EL (cell line): ENCODE results near the gene ATG2A.

ENCODE experiments used
- DNase-seq: peaks from one replicate; pipeline ENCODE4 v3.0.0-alpha.2; 2016

Gene ATG2A

GRCh38 chr11:64867748-64868462 lies 49.1 kb downstream of the ATG2A start:
- DNase-seq, result no peak

DNA sequence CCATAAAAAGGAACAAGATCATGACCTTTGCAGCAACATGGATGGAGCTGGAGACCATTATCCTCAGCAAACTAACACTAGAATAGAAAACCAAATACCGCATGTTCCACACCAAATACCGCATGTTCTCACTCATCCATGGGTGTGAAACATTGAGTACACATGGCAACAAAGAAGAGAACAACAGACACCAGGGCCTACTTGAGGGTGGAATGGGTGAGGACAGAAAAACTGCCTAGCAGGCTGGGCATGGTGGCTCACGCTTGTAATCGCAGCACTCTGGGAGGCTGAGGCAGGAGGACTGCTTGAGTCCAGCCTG lies 50.9 kb downstream of the ATG2A start:
- DNase-seq, result no peak

GRCh38 chr11:64865286-64866172 lies 51.5 kb downstream of the ATG2A start:
- DNase-seq, result peak; percentile 91

DNA sequence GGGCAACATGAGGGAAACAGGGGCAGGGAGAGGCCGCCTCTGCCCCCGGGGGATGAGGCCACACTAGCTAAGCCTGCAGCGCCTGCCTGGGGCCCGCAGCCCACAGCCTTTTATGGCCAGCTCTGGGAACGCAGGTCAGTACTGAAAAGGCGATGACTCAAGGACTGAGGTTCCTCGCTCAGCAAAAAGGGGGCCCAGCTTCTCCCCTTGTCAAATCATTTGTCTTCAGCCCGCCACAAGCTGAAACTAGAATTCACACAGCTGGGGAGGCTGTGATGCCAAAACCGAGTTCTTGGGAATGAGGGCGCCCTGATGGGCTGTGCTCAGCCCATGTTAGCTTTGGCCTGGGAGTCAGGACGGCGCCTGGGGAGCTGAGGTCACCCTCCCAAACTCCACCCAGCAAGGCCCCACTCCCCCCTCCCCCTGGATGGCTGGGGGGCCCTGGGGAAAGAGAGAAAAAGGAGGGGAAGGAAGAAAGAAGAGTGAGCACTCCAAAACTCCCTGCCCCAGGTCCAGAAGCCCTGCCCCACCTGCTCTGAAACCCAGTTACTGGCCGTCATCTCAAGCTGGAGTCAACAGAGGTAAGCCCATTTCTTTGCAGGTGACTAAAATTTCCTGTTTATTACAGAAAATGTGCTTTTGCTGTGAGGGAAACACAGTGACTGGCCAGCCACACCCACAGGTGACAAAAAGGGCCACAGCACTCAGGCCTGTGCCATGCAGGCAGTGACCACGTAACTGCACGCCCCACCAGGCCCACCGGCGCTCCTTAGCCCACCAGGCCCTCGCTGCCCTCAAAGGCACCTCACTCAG lies 52.3 kb downstream of the ATG2A start:
- peak; percentile 97 for DNase-seq

DNA sequence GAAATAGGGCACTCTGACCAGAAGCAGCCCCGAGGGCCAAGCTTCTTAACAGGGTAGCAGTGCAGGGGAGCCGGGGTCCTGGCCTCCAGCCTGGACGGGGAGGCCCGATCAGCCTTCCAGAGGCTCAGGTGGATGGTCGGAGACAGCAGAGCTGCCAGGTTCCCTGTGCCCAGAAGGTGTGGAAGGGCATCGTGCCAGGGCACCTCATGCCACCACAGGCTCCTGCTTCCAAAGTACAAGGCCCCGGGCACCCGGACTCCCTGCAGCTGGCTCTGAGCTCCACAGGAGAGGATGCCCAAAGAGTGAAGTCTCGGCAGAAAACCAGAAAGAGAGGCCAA lies 52.9 kb downstream of the ATG2A start:
- no peak for DNase-seq

DNA sequence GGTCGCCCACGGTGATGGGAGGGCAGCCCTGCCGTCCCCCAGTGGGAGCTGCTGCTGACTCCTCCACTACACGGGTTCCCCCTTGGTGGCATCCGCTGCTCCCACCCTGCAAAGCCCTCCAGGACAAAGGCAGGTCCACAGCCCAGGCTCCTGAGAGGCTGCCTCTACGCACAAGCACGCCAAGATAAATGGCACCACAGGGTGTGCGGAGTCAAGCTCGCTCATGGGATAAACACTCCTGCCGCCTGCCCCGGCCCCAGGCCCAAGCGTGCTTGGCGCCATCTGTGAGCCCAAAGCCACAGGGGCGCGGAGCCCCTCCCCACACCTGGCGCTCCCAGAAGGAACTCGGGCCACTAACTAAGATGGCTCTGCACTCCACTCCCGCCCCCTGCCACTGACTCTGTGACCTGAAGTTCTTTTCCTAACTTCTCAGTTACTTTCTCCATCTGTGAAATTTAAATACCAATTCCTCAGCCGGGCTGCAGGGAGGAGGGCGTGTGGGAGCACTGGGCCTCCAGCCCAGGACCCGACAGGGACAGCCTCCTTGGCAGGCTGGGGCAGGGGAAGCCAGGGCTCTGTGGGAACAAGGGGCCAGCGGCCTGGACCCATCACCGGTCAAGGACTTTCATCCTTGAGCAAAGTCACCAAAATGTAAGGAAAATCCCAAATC lies 53.5 kb downstream of the ATG2A start:
- no peak for DNase-seq

- DNase-seq, result no peak
Measured at GRCh38 chr11:64862987-64863390, 54.0 kb downstream of the ATG2A start.

- DNase-seq, result no peak
Measured at GRCh38 chr11:64861227-64861975, 55.6 kb downstream of the ATG2A start.

DNA sequence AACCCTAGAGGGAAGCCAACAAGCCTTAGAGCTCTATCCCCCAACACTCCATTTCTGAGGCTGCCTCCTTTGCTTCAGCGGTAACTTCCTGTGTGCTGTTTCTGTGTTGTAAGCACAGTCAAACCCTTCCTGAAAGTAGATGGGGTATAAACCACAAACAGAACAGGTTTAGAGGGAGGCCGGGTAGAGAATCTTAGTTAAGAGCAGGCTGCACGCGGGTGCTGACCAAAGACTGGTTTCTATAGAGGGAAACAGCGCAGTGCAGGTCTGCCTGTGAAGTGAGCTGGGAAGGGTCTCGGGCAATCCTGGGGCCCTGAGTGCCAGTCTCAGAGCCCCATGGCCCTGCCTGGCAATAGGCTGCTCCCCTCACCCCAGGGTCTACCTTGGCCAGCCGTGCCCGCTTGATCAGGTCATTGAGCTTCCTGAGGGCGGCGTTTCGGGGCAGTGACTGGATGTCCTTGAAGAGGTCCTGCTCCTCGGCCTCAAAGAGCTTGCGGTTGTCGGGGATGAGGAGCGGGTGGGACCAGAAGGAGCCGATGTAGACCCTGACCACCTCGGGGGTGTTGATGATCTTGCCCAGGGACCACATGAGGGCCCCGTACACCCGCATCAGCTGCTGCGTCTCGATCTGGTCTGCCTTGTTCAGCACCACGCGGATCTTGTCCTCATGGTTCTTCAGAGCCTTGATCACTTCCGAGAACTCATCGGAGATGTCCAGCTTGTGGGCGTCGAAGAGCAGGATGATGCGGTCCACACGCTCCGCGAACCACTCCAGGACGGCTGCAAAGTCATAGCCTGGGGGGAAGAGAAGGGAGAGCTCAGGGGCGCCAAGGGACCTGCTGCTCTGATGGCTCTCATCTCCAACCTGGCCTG lies 57.2 kb downstream of the ATG2A start:
- no peak for DNase-seq

DNA sequence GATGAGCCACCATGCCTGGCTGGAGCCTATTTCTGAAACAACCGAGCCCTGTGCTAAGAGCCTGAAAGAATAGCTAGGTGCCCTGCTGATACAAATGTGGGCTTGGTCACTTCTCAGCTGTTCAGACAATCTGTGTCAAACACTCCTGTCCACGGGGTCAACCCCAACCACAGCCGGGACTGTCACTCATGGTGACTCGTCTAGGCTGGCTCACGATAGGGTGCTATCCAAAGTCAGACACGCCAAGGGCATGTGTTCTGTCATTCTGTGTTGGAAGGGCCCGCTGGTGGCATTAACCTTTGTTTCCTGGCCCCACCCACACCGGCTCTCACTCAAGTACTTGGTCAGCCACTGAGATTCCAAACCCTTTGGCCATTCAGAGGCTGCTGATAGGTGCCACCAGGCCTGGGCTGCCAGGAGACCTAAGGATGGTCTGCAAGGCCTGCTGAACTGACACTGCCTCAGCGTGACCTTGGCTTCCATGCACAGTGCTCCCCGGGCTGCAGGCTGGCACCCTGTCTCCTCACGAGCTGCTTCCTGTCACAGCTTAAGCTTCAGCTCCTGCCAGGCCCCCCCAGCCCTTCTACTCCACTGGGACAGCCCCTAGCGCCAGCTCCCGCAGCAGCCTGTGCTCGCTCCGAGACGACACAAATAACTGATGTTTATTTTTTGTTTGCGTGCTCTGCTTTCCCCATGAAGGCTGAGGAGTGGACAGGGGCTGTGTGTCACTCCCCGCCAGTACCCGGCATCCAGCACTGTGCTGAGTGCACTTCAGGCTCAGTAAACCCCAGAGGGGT lies 58.3 kb downstream of the ATG2A start:
- DNase-seq, result no peak

- DNase-seq, result no peak
Measured at GRCh38 chr11:64857485-64857884, 59.5 kb downstream of the ATG2A start.

DNA sequence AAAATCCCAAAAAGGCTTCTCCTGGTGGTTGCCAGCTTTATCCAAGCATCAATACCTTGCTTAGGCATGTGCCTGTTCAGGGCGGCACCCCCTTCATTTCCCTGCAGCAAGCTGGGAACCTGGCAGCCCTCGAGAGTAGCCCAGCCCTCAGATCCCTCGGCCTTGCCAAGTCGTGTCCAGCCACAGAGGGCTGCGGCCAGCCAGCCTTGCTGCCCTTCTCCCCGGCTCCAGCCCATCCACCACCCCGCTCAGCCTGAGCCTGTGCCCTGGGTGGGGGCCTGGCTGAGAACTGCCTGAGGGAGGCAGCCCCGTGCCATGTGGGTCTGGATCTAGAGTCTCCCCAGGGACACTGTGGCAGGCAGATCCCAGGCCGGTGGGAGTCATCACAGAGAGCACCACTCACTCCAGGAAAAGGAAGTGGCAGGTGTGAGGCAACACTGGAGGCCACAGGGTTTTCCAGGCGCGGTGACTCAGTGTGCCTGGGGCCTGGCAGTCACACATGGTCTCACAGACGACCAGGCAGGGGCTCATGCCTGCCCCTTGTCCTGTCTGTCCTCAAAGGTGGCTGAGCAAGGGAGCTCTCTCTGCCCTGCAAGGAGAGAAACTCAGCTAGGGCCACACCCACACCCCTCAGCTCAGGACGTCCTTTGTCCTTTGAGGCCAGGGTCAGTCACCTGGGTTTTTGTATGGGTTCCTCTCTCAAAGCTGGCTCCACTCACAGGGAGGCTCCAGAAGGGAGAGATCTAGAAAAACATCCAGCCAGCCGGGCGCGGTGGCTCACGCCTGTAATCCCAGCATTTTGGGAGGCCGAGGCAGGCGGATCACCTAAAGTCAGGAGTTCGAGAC lies 60.4 kb downstream of the ATG2A start:
- peak; percentile 94 for DNase-seq

- DNase-seq, result no peak
Measured at GRCh38 chr11:64855596-64856304, 61.3 kb downstream of the ATG2A start.

DNA sequence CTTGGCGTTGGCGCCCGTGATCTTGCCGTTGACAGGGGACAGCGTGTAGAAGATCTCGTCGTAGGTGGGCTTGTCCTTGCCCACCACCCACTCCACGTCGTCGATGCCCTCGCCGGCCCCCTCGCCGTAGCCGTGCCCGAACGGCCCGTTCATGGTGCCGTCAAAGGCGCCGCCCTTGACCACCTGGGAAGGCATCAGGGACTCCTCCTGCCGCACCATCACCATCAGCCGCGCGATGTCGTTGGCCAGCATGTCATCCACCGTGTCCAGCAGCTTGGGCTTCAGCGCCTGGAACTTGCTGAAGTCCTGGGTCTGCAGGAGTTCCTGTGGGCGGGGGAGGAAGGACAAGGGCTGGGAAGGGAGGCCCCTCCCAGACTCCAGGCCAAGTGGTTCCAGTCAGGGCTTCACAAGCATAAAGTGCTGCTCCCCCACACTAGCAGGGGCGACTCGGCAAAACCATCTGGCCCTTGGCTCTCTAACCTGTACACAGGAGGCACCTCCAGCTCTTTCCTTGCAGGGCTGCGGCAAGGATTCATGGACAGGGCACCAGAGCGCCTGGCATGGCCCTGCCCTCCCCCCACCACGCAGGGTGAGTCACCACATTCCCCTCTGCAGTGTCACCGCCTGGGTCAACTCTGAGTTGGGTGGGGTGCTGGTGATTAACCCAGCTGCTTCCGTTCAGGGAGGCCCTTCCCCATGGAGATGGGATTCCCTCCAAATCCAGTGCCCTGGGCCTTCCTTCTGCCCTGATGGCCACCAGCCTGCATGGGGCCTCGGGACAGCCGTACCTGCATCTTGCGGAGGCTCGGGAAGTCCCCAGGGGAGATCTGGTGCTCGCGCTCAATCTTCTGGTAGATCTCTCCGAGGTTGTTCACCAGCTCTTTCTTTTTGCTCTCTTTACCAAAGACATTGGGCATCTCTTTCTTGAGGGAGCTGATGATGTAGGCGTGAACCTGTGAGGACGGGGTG lies 62.2 kb downstream of the ATG2A start:
- DNase-seq, result peak; percentile 98

DNA sequence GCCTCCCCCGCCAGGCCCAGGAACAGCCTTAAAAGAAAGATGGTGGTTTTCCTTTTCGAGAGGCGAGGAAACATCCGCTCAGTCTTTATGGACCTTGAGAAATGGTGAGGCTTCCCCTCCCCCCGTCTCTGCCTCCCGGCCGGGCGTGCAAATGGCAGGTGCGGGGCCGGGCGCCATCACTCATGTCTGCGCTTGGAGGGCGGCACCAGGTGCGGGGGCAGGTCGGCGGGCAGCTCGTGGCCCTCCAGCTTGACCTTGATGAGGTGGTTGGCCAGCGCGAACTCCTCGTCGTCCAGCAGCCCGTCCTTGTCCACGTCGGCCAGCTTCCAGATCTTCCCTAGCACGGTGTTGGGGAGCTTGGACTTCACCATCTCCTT lies 62.9 kb downstream of the ATG2A start:
- DNase-seq, result no peak

- DNase-seq, result no peak
Measured at GRCh38 chr11:64853709-64854108, 63.3 kb downstream of the ATG2A start.

GRCh38 chr11:64852804-64853509 lies 64.1 kb downstream of the ATG2A start:
- no peak for DNase-seq
